SKM-1 treated with dmso at 0.1 percent for 144 hours (cell line): Measurements from ENCODE around the gene GABBR1.
A peak's percentile ranks its signal among the peaks of the same experiment; 100 is the strongest.

Experiments
- DNase-seq: peaks from one replicate; lab custom pipeline; 2025; ENCODE audit not compliant: unreplicated experiment; lab: John Stamatoyannopoulos, UW

GABBR1 gene

GRCh38 chr6:29655658-29656057 lies 22.7 kb upstream of the GABBR1 start:
- DNase-seq: no peak

GRCh38 chr6:29653452-29654038 lies 20.6 kb upstream of the GABBR1 start:
- DNase-seq: peak; percentile 65

- no peak for DNase-seq
Measured at GRCh38 chr6:29652198-29652584, 19.2 kb upstream of the GABBR1 start.

GRCh38 chr6:29651413-29652197 lies 18.6 kb upstream of the GABBR1 start:
- DNase-seq: peak; percentile 34

GRCh38 chr6:29649701-29650673 lies 17.0 kb upstream of the GABBR1 start:
- peak; percentile 94 for DNase-seq

- DNase-seq: no peak
Measured at GRCh38 chr6:29647927-29648642, 15.1 kb upstream of the GABBR1 start.

- no peak for DNase-seq
Measured at GRCh38 chr6:29641430-29642148, 8.6 kb upstream of the GABBR1 start.

GRCh38 chr6:29637247-29637646 lies 4.3 kb upstream of the GABBR1 start:
- DNase-seq: no peak

- no peak for DNase-seq
Measured at GRCh38 chr6:29633534-29633905, 537 bp upstream of the GABBR1 start.

GRCh38 chr6:29631860-29632731 lies 887 bp downstream of the GABBR1 start:
- no peak for DNase-seq

GRCh38 chr6:29631209-29631810 lies 1.7 kb downstream of the GABBR1 start:
- DNase-seq: no peak

GRCh38 chr6:29630315-29630714 lies 2.7 kb downstream of the GABBR1 start:
- no peak for DNase-seq

GRCh38 chr6:29629571-29629970 lies 3.4 kb downstream of the GABBR1 start:
- DNase-seq: no peak

- DNase-seq: peak; percentile 61
Measured at GRCh38 chr6:29628419-29629281, 4.3 kb downstream of the GABBR1 start.

GRCh38 chr6:29627755-29628418 lies 5.1 kb downstream of the GABBR1 start:
- peak; percentile 61 for DNase-seq

GRCh38 chr6:29626948-29627754 lies 5.8 kb downstream of the GABBR1 start:
- DNase-seq: no peak
